ENCODE measurements around the gene CST3.

Gene CST3

DNA sequence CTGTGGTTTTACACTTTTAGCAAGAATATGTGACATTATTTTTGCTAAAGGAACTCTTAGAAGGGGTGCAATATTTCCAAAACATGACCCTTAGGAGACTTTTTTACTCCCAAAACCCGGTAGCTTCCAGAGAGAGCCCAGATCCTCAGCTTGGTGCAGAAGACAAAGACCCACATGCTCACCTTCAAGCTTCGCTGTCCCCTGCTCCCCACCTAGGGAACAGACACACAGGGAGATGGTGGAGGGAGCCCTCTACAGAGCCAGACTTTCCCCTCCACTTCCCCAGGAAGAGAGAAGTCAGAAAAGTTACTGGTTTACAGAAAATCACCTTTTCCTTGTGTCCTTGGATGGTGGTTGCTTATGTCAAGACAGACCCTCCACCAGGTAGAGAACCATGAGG lies 46.1 kb upstream of the CST3 start:
- no peak for ATAC-seq (ENCODE audit: insufficient read depth, low read depth)
- H3K27me3 ChIP-seq (ENCODE audit: insufficient read depth, low read length, poor library complexity), result peaks cover 4% of the 10 kb centered on the region
- no peak overlapping the region for H2AFZ ChIP-seq (ENCODE audit: low read depth, low read length)
- no peak overlapping the region for H3K4me2 ChIP-seq (ENCODE audit: insufficient read depth, low read length)
- no peaks in the 10 kb centered on the region for H3K4me1 ChIP-seq (ENCODE audit: insufficient read depth, low read length)
- H3K9me3 ChIP-seq (ENCODE audit: insufficient read depth, low read length, severe bottlenecking), result no peaks in the 10 kb centered on the region
- TF ChIP-seq EZH2 (IDR thresholded peaks at IDR 0.05; ENCODE audit: borderline replicate concordance, low read depth, low read length, severe bottlenecking) (no peak), CTCF (IDR thresholded peaks at IDR 0.05; ENCODE audit: borderline replicate concordance, extremely low read depth, low read length, poor library complexity, severe bottlenecking) (no peak)
- no peak overlapping the region for H3K4me3 ChIP-seq (ENCODE audit: low read depth in 1 of 2, low read length in 2 of 2)
- H4K20me1 ChIP-seq (ENCODE audit: insufficient read depth, low read length), result 0 out of 2 replicates have a peak, but pooled peaks cover 2% of the 10 kb centered on the region
- H3K36me3 ChIP-seq (ENCODE audit: insufficient read depth, low read length), result no peaks in the 10 kb centered on the region
- no peak for DNase-seq
- H3K79me2 ChIP-seq (ENCODE audit: insufficient read depth, low read length), result no peaks in the 10 kb centered on the region
- H3K27ac ChIP-seq (ENCODE audit: low read length), result no peak overlapping the region
- no peak overlapping the region for H3K9ac ChIP-seq (ENCODE audit: low read depth, low read length)

- H3K27ac ChIP-seq (ENCODE audit: low read length), result no peak overlapping the region
- no peaks in the 10 kb centered on the region for H3K79me2 ChIP-seq (ENCODE audit: insufficient read depth, low read length)
- no peak overlapping the region for H3K9ac ChIP-seq (ENCODE audit: low read depth, low read length)
- H3K4me3 ChIP-seq (ENCODE audit: low read depth in 1 of 2, low read length in 2 of 2), result no peak overlapping the region
- no peak for ATAC-seq (ENCODE audit: insufficient read depth, low read depth)
- peaks cover 3% of the 10 kb centered on the region for H3K27me3 ChIP-seq (ENCODE audit: insufficient read depth, low read length, poor library complexity)
- no peak overlapping the region for H2AFZ ChIP-seq (ENCODE audit: low read depth, low read length)
- no peaks in the 10 kb centered on the region for H3K4me1 ChIP-seq (ENCODE audit: insufficient read depth, low read length)
- H3K9me3 ChIP-seq (ENCODE audit: insufficient read depth, low read length, severe bottlenecking), result no peaks in the 10 kb centered on the region
- H3K4me2 ChIP-seq (ENCODE audit: insufficient read depth, low read length), result no peak overlapping the region
- TF ChIP-seq CTCF (IDR thresholded peaks at IDR 0.05; ENCODE audit: borderline replicate concordance, extremely low read depth, low read length, poor library complexity, severe bottlenecking) (no peak), EZH2 (IDR thresholded peaks at IDR 0.05; ENCODE audit: borderline replicate concordance, low read depth, low read length, severe bottlenecking) (no peak)
- H3K36me3 ChIP-seq (ENCODE audit: insufficient read depth, low read length), result no peaks in the 10 kb centered on the region
- no peak for DNase-seq
- 0 out of 2 replicates have a peak, but pooled peaks cover 2% of the 10 kb centered on the region for H4K20me1 ChIP-seq (ENCODE audit: insufficient read depth, low read length)
Observed at GRCh38 chr20:23683281-23683680, 45.5 kb upstream of the CST3 start.

- DNase-seq (no peak), ATAC-seq (ENCODE audit: insufficient read depth, low read depth) (no peak)
- Histone ChIP-seq H3K4me2 (ENCODE audit: insufficient read depth, low read length) (no peak overlapping the region), H4K20me1 (ENCODE audit: insufficient read depth, low read length) (no peaks in the 10 kb centered on the region), H3K36me3 (ENCODE audit: insufficient read depth, low read length) (no peaks in the 10 kb centered on the region), H3K27me3 (ENCODE audit: insufficient read depth, low read length, poor library complexity) (peaks cover 14% of the 10 kb centered on the region), H2AFZ (ENCODE audit: low read depth, low read length) (no peak overlapping the region), H3K4me1 (ENCODE audit: insufficient read depth, low read length) (no peaks in the 10 kb centered on the region), H3K9ac (ENCODE audit: low read depth, low read length) (no peak overlapping the region), H3K9me3 (ENCODE audit: insufficient read depth, low read length, severe bottlenecking) (no peaks in the 10 kb centered on the region), H3K4me3 (ENCODE audit: low read depth in 1 of 2, low read length in 2 of 2) (no peak overlapping the region), H3K79me2 (ENCODE audit: insufficient read depth, low read length) (no peaks in the 10 kb centered on the region), H3K27ac (ENCODE audit: low read length) (no peak overlapping the region)
- TF ChIP-seq CTCF (IDR thresholded peaks at IDR 0.05; ENCODE audit: borderline replicate concordance, extremely low read depth, low read length, poor library complexity, severe bottlenecking) (no peak), EZH2 (IDR thresholded peaks at IDR 0.05; ENCODE audit: borderline replicate concordance, low read depth, low read length, severe bottlenecking) (no peak)
Observed at GRCh38 chr20:23680146-23680545, 42.4 kb upstream of the CST3 start.

Data from DND-41 (cell line).